Activated CD4-positive, alpha-beta T cell treated with anti-CD3 and anti-CD28 coated beads, Interleukin-2, amount 10 ng/mL, durations not matched to agents 24 days and 14 days (primary cell): ENCODE results near the gene MAN1A1. TPM values are rescaled to one million over a fixed set of nuclear protein-coding genes. Genes with fewer than 3 reads are reported as not detected.
"Not testable (repeated sequence)": the region's sequence is repeated elsewhere in the genome, so short reads cannot be mapped to it uniquely, and the experiment has no call there.

ENCODE experiments used
- DNase-seq: peaks from one replicate; pipeline ENCODE4 v3.0.0; 2022
- H3K27ac Mint-ChIP-seq: one replicate; pipeline ENCODE4 v1.8.0; 2022; ENCODE audit warnings: mild to moderate bottlenecking, mixed read lengths
- H3K27me3 Mint-ChIP-seq: one replicate; pipeline ENCODE4 v1.8.0; 2022; ENCODE audit warnings: mixed read lengths
- H3K36me3 Mint-ChIP-seq: one replicate; pipeline ENCODE4 v1.8.0; 2022; ENCODE audit warnings: low read depth, mild to moderate bottlenecking, mixed read lengths
- H3K4me1 Mint-ChIP-seq: one replicate; pipeline ENCODE4 v1.8.0; 2021; ENCODE audit warnings: mixed read lengths
- H3K4me3 Mint-ChIP-seq: one replicate; pipeline ENCODE4 v1.8.0; 2022; ENCODE audit warnings: mild to moderate bottlenecking, moderate library complexity, mixed read lengths
- H3K9me3 Mint-ChIP-seq: one replicate; pipeline ENCODE4 v1.8.0; 2021; ENCODE audit warnings: mixed read lengths
- intact Hi-C: fragments of 100-400 bp; cut with micrococcal nuclease; formaldehyde crosslinking; loops from one replicate; pipeline ENCODE4 v1.15.1; 2023
- total RNA-seq: library from RNA; stranded (reverse); gene quantifications from 2 replicates; pipeline ENCODE4 v1.2.3, GENCODE V29; 2022

The MAN1A1 gene
- 43.0 and 43.7 TPM in 2 replicates for total RNA-seq

DNA sequence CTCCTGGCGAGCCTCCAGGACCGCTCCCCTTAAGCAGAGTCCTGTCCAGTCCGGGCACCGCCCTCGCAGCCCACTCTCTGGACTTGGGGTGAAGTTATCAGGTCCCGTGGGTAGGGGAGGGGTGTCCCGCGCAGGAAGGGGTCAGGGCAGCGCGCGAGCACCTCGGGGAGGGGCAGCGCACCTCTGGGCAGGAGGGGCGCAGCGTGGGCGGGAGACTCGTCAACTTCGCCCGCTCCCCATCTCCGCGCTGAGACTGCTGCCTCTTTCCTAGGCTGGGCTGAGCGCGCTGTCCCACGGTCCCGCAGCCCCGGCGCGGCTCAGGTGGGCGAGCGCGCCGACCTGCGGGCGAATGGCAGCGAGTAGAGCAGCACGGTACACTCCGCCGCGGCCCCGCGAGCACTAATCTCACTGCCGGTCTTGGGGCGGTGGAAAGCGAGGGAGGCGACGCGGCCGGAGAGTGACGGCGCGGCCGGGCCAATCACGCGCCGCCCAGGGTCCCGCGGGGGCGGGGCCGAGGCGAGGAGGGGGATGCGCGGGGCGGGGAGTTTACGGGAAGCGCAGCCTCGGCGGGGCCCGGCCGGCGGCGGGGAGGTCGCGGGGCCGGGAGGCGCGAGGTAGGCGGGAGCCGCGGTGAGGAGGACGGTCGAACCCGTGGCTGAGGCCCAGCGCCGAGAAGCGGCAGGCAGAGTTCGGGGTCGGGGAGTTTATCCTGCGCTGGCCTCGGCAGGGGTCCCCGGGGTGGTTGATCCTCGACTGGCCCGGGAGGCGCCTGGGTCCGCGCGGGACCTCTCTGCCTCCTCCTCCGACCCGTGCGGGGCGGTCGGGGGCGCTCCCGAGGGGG lies at the start of gene MAN1A1:
MAN1A1 (minus strand) TSS at position 401 of the 841 bp plus-strand sequence. CDS start 696 bp downstream, outside the sequence.
- H3K9me3 Mint-ChIP-seq, result no peaks in the 10 kb centered on the region

DNA sequence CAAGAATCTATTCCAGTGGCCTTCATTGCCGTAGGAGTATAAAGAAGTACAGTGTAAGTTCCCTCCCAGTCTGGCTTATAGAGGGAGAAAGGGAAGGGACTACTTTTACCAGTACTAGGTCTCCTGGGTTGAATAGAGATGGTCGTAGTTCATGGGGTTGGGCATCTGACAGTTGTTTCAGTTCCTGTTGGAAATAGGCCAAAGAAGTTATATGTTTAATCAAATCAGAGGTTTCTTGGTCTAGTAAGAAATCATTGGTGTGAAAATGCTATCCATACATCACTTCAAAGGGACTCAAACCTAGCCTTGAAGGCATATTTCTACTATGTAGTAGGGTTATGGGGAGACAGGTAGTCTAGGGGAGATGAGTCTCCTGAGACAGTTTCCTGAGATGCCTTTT lies 45.6 kb upstream of the MAN1A1 start:
- intact Hi-C loops, result no loop called here
- no peaks in the 10 kb centered on the region for H3K36me3 Mint-ChIP-seq
- no peaks in the 10 kb centered on the region for H3K27me3 Mint-ChIP-seq
- H3K27ac Mint-ChIP-seq, result no peak overlapping the region
- H3K9me3 Mint-ChIP-seq, result peaks cover 9% of the 10 kb centered on the region
- no peaks in the 10 kb centered on the region for H3K4me1 Mint-ChIP-seq
- DNase-seq, result no peak
- no peak overlapping the region for H3K4me3 Mint-ChIP-seq

More for the DNA sequence above, at the start of gene MAN1A1:
- Mint-ChIP-seq H3K27me3 (no peaks in the 10 kb centered on the region), H3K4me3 (peak within 1 kb of the TSS; percentile 97), H3K27ac (peak within 1 kb of the TSS; percentile 94), H3K36me3 (peaks cover 29% of the 10 kb centered on the region), H3K4me1 (peaks cover 48% of the 10 kb centered on the region)
- DNase-seq, result peak; percentile 98
- intact Hi-C loops, result loop anchor here (1.0 to 10.0 kb wide), 16 partner anchors 13 to 1675 kb away; partner anchors contain the start of genes ASF1A, MCM9 and NUS1

- H3K4me3 Mint-ChIP-seq, result no peak overlapping the region
- peaks cover 7% of the 10 kb centered on the region for H3K9me3 Mint-ChIP-seq
- no peaks in the 10 kb centered on the region for H3K4me1 Mint-ChIP-seq
- H3K36me3 Mint-ChIP-seq, result no peaks in the 10 kb centered on the region
- peaks cover 2% of the 10 kb centered on the region for H3K27me3 Mint-ChIP-seq
- H3K27ac Mint-ChIP-seq, result no peak overlapping the region
- intact Hi-C loops, result no loop called here
- no peak for DNase-seq
Observed at GRCh38 chr6:119390247-119390793, 40.8 kb upstream of the MAN1A1 start.

DNA sequence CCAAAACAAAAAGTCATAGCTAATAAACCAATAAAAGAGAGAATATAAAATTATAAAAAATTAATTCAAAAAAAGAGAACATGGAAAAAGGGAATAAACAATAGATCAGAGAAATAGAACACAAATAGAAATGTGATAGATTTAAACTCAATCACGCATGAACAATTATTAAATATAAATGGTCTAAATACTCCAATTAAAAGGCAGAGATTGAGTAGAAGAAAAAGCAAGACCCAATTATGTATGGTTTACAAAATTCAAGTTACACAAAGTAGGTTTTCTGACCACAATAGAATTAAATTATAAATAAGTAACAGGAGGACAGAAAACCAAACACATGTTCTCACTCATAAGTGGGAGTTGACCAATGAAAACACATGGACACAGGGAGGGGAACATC lies 36.4 kb upstream of the MAN1A1 start:
- Mint-ChIP-seq H3K9me3 (peaks cover 23% of the 10 kb centered on the region), H3K27me3 (peaks cover 2% of the 10 kb centered on the region), H3K4me1 (no peaks in the 10 kb centered on the region), H3K4me3 (no peak overlapping the region), H3K36me3 (no peaks in the 10 kb centered on the region), H3K27ac (no peak overlapping the region)
- intact Hi-C loops, result no loop called here
- DNase-seq, result no peak

DNA sequence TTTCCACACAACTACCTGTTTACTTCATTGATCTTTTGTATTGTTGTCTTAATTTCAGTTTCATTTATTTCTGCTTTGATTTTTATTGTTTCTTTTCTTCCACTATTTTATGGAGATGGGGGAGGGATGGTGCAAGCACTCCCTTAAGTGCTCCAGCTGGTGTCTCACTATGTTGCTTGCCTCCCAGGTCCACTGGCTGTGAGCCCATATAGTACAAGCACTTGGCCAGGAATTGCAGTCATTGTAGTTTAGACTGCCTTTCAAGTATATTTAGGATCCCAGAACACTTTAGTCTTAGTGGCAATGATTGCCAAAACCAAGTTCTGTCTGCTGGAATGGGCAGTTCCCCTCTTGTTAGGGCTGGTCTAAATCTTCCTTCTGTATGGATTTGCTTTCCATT lies 34.9 kb upstream of the MAN1A1 start:
- intact Hi-C loops, result no loop called here
- no peak for DNase-seq
- H3K27ac Mint-ChIP-seq, result no peak overlapping the region

GRCh38 chr6:119379809-119380208 lies 30.2 kb upstream of the MAN1A1 start:
- Mint-ChIP-seq H3K9me3 (peaks cover 39% of the 10 kb centered on the region), H3K4me1 (no peaks in the 10 kb centered on the region), H3K4me3 (no peak overlapping the region), H3K36me3 (peaks cover 6% of the 10 kb centered on the region), H3K27ac (no peak overlapping the region), H3K27me3 (no peaks in the 10 kb centered on the region)
- intact Hi-C loops, result no loop called here
- no peak for DNase-seq

More for the DNA sequence above, 34.9 kb upstream of the MAN1A1 start:
- Mint-ChIP-seq H3K27me3 (peaks cover 2% of the 10 kb centered on the region), H3K9me3 (peaks cover 34% of the 10 kb centered on the region), H3K4me1 (no peaks in the 10 kb centered on the region), H3K36me3 (peaks cover 2% of the 10 kb centered on the region), H3K4me3 (no peak overlapping the region)

GRCh38 chr6:119377043-119377442 lies 27.5 kb upstream of the MAN1A1 start:
- H3K27ac Mint-ChIP-seq, DNase-seq, H3K4me3 Mint-ChIP-seq, H3K27me3 Mint-ChIP-seq, H3K36me3 Mint-ChIP-seq, H3K4me1 Mint-ChIP-seq, intact Hi-C loops: not testable (repeated sequence)
- peaks cover 31% of the 10 kb centered on the region for H3K9me3 Mint-ChIP-seq

DNA sequence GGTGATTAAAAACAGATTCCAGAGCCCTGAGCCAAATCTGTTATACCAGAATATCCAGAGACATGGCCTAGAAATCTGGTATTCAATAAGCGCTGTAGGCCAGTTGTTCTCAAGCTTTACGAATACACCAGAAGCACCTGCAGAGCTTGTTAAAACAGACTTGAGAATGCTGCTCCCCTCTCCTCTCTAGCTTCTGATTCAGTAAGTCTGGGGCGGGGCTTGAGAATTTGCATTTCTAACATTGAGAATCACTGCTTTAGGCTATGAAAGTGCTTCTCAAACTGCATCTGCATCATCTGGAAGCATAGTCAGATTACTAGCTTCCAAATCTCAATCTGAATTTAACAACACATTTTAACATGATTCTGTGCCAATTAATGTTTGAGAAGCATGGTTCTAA lies 20.5 kb upstream of the MAN1A1 start:
- no peak for DNase-seq
- peaks cover 2% of the 10 kb centered on the region for H3K27me3 Mint-ChIP-seq
- peaks cover 16% of the 10 kb centered on the region for H3K9me3 Mint-ChIP-seq
- H3K4me1 Mint-ChIP-seq, result no peaks in the 10 kb centered on the region
- no peak overlapping the region for H3K27ac Mint-ChIP-seq
- intact Hi-C loops, result no loop called here
- peaks cover 7% of the 10 kb centered on the region for H3K36me3 Mint-ChIP-seq
- H3K4me3 Mint-ChIP-seq, result no peak overlapping the region

DNA sequence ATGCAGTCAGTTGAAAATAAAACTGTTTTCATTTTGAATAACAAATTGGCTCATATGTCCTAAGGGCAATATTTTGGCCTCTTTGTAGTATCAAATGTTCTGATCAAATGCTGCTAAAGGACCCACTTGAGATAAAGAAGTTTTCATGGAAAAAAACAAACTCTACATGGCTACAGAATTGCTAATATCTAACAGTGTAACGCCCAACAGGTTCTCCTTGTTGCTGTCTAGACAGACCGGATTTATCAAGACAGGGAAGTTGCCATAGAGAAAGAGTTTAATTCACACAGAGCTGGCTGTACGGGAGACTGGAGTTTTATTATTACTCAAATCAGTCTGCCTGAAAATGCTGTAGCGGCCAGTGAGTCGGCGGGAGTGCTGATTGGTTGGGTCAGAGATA lies 19.4 kb upstream of the MAN1A1 start:
- no peaks in the 10 kb centered on the region for H3K4me1 Mint-ChIP-seq
- peaks cover 19% of the 10 kb centered on the region for H3K9me3 Mint-ChIP-seq
- H3K36me3 Mint-ChIP-seq, result peaks cover 17% of the 10 kb centered on the region
- no peak for DNase-seq
- peaks cover 2% of the 10 kb centered on the region for H3K27me3 Mint-ChIP-seq
- intact Hi-C loops, result no loop called here
- no peak overlapping the region for H3K4me3 Mint-ChIP-seq
- H3K27ac Mint-ChIP-seq, result no peak overlapping the region

DNA sequence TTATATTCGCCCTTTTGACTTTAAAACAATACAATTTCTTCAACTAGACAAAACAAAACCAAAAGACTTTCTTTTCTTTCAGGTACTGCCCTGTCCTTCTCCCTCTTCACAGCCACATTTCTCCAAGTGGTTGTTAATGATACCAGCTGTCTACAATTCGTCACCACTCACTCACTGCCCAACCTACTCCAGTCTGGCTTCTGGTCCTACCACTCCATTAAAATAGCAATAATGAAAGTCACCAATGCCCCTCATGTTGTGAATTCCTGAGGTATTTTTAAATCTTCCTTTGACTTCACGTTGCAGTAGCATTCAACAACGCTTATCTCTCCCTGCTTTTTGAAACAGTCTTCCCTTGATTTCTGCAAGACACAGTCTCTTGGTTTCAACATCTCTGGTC lies 11.6 kb upstream of the MAN1A1 start:
- intact Hi-C loops, result no loop called here
- Mint-ChIP-seq H3K4me3 (no peak overlapping the region), H3K27ac (no peak overlapping the region), H3K36me3 (peaks cover 25% of the 10 kb centered on the region), H3K9me3 (peaks cover 27% of the 10 kb centered on the region), H3K4me1 (peaks cover 19% of the 10 kb centered on the region), H3K27me3 (no peaks in the 10 kb centered on the region)
- no peak for DNase-seq

DNA sequence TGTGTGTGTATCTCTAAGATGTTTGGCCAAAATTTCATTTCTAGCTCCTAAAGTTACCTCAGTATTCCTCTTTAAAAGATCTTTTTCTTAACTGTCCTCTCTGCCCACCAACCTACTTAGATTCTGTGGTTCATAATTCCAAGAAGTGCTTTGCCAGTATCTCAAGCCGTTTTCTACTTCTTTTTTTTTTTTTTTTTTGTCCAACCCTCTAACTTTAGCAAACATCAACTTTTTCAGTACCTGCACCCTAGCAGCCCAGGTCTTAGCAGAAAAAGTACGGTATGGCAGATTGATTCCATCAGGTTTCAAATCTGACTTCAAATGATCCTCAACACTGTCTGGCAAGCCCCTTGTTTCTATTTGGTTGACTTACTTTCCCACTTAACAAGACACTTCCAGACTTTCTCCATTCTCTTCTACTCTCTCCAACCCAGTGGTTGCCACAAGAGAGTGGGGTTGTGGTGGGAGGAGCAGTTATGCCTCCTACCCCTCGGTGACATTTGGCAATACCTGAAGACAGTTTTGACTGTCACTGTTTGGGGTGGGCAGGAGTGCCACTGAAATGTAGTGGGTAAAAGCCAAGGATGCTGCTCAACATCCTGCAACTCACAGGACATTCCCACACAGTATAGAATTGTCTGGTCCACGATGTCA lies 10.8 kb upstream of the MAN1A1 start:
- Mint-ChIP-seq H3K4me1 (peaks cover 20% of the 10 kb centered on the region), H3K27ac (no peak overlapping the region), H3K27me3 (no peaks in the 10 kb centered on the region), H3K36me3 (peaks cover 21% of the 10 kb centered on the region), H3K4me3 (no peak overlapping the region), H3K9me3 (peaks cover 21% of the 10 kb centered on the region)
- intact Hi-C loops, result no loop called here
- DNase-seq, result no peak

DNA sequence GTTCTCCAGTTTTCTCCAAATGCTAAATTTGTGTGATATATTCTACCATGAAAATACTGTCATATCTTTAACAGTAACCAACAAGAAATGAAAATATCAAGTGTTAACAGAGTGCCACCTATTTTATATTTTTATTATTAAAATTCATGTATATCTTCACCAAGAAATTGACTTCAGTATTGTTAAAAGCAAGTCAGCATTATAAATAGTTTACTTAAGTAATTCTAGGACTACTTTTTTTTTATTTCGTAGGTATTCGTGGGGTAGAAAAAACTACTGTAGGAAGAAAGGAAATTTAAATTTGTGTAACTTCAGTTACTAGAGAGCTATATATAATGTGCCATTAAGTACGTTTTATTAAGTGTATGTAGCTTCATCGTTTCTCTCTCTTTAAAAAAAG lies 6.3 kb upstream of the MAN1A1 start:
- Mint-ChIP-seq H3K4me3 (no peak overlapping the region), H3K4me1 (peaks cover 32% of the 10 kb centered on the region), H3K27me3 (no peaks in the 10 kb centered on the region), H3K9me3 (peaks cover under 1% of the 10 kb centered on the region), H3K27ac (no peak overlapping the region), H3K36me3 (peaks cover 3% of the 10 kb centered on the region)
- intact Hi-C loops, result loop anchor here (10.0 kb wide), 2 partner anchors 499 to 1681 kb away; partner anchors contain the start of gene NUS1
- DNase-seq, result no peak

DNA sequence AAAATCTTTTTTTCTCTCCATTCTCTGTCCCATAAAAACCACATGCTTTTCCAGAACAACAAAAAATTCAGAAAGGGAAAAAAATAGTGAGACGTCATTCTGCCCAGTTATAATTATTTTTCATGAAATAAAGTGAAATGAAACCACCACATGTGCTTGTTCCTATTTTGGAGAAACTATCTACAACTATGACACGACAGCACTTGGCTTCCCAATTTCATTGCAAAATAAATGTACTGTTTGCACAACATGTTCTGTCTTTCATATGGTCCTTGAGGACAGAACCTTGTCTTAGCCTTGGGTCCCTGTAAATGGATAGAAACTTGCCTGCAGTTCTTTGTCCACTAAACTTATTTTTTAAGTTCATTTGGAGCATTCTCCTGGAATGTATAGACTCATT lies 5.6 kb upstream of the MAN1A1 start:
- Mint-ChIP-seq H3K27me3 (no peaks in the 10 kb centered on the region), H3K4me1 (peaks cover 26% of the 10 kb centered on the region), H3K4me3 (no peak overlapping the region), H3K27ac (no peak overlapping the region), H3K36me3 (peaks cover 3% of the 10 kb centered on the region), H3K9me3 (no peaks in the 10 kb centered on the region)
- intact Hi-C loops, result loop anchor here (10.0 kb wide), 2 partner anchors 500 to 1680 kb away; partner anchors contain the start of gene NUS1
- DNase-seq, result no peak

DNA sequence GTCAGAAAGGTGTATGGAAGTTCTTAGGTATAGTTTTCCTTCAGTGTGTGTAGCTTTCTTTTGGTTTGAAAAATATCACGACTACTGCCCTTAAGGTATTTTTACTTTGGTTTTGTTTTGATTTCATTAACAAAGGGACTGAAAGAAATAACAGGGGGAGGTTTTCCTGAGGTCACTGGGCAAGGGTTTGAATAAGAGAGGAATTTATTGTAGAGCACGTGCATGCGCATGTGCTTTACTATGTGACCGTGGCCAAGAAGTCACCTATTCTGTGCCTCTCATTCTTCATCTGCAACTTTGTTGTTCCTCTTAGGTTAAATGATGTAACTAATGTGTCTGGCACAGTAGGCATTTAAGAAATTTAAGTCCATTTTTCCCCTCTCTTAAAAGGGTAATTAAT lies 4.1 kb upstream of the MAN1A1 start:
- Mint-ChIP-seq H3K4me3 (no peak overlapping the region), H3K9me3 (no peaks in the 10 kb centered on the region), H3K36me3 (peaks cover 3% of the 10 kb centered on the region), H3K27ac (no peak overlapping the region), H3K4me1 (peaks cover 19% of the 10 kb centered on the region), H3K27me3 (no peaks in the 10 kb centered on the region)
- DNase-seq, result no peak
- intact Hi-C loops, result loop anchor here (5.0 to 10.0 kb wide), 3 partner anchors 389 to 1679 kb away; partner anchors contain the start of gene NUS1
